HG03060 (cell line): ENCODE results near the gene ARL5C.
A peak's percentile ranks its signal among the peaks of the same experiment; 100 is the strongest.
"Not testable (repeated sequence)": the region's sequence is repeated elsewhere in the genome, so short reads cannot be mapped to it uniquely, and the experiment has no call there.

Experiments
- ATAC-seq: cut with Tn5 transposase; IDR thresholded peaks from one replicate; pipeline ENCODE4 v1.9.1; 2021; ENCODE audit warnings: low read depth, moderate number of reproducible peaks; ENCODE audit not compliant: unreplicated experiment

The ARL5C gene

GRCh38 chr17:39143552-39144093 is 22.3 kb downstream of the ARL5C start:
- no peak for ATAC-seq

- ATAC-seq: no peak
These were observed 23.9 kb downstream of the ARL5C start for GRCh38 chr17:39141915-39142664.

- ATAC-seq: no peak
These were observed 24.7 kb downstream of the ARL5C start for GRCh38 chr17:39141294-39141693.

GRCh38 chr17:39139561-39139960 is 26.4 kb downstream of the ARL5C start:
- no peak for ATAC-seq

GRCh38 chr17:39139161-39139511 is 26.8 kb downstream of the ARL5C start:
- ATAC-seq: no peak

GRCh38 chr17:39138431-39139160 is 27.4 kb downstream of the ARL5C start:
- no peak for ATAC-seq

- ATAC-seq: no peak
These were observed 31.1 kb downstream of the ARL5C start for GRCh38 chr17:39134878-39135277.

GRCh38 chr17:39132192-39132610 is 33.8 kb downstream of the ARL5C start:
- ATAC-seq: no peak

GRCh38 chr17:39131616-39132015 is 34.3 kb downstream of the ARL5C start:
- no peak for ATAC-seq

- no peak for ATAC-seq
These were observed 35.8 kb downstream of the ARL5C start for GRCh38 chr17:39130205-39130604.

GRCh38 chr17:39129544-39129943 is 36.4 kb downstream of the ARL5C start:
- not testable (repeated sequence) for ATAC-seq

- no peak for ATAC-seq
These were observed 39.5 kb downstream of the ARL5C start for GRCh38 chr17:39126436-39126835.

GRCh38 chr17:39125143-39125875 is 40.7 kb downstream of the ARL5C start:
- ATAC-seq: no peak

GRCh38 chr17:39123627-39124026 is 42.3 kb downstream of the ARL5C start:
- ATAC-seq: no peak

- ATAC-seq: no peak
These were observed 43.0 kb downstream of the ARL5C start for GRCh38 chr17:39122991-39123390.

- not testable (repeated sequence) for ATAC-seq
These were observed 44.0 kb downstream of the ARL5C start for GRCh38 chr17:39121919-39122318.

GRCh38 chr17:39118674-39119419 is 47.1 kb downstream of the ARL5C start:
- peak; percentile 55 for ATAC-seq

GRCh38 chr17:39116224-39116623 is 49.7 kb downstream of the ARL5C start:
- ATAC-seq: no peak

- no peak for ATAC-seq
These were observed 50.8 kb downstream of the ARL5C start for GRCh38 chr17:39115135-39115534.

- no peak for ATAC-seq
These were observed 51.2 kb downstream of the ARL5C start for GRCh38 chr17:39114723-39115122.
